Colonic mucosa (tissue), 4 donors: ENCODE data around the gene ASB18. TPM values are rescaled to one million over a fixed set of nuclear protein-coding genes. Genes with fewer than 3 reads are reported as not detected.

ENCODE experiments used
- DNase-seq: peaks from one replicate; pipeline ENCODE4 v3.0.0-alpha.2; 2020
- H3K27ac ChIP-seq: fragments of 200-600 bp; one replicate; pipeline ENCODE4 v1.8.0; 2021
- H3K27me3 ChIP-seq: fragments of 200-600 bp; one replicate; pipeline ENCODE4 v1.8.0; 2021
- H3K36me3 ChIP-seq: fragments of 200-600 bp; one replicate; pipeline ENCODE4 v1.8.0; 2021
- H3K4me1 ChIP-seq: fragments of 200-600 bp; one replicate; pipeline ENCODE4 v1.8.0; 2021; ENCODE audit warnings: mild to moderate bottlenecking
- H3K4me3 ChIP-seq: fragments of 200-600 bp; one replicate; pipeline ENCODE4 v1.8.0; 2021
- H3K9ac ChIP-seq, 2 donors: one replicate each; pipeline ENCODE4 v1.7.0; 2013; ENCODE audit warnings: control low read depth in 2 of 2, low read depth in 2 of 2, low read length in 2 of 2
- H3K9me3 ChIP-seq: fragments of 200-600 bp; one replicate; pipeline ENCODE4 v1.8.0; 2021
- CTCF ChIP-seq: fragments of 200-600 bp; IDR thresholded peaks from one replicate; pipeline ENCODE4 v1.8.0; 2022; ENCODE audit warnings: antibody characterized with exemption, mild to moderate bottlenecking
- intact Hi-C: fragments of 100-400 bp; cut with DNase I; formaldehyde crosslinking; loops from one replicate; pipeline ENCODE4 v1.14.1; 2022
- total RNA-seq, 2 donors: library from RNA; stranded (reverse); fragmentation: NEBNext Ultra II Directional in 1 of 2; extraction: Animal tissue kit (Norgen Biotek cat#: 25700) in 1 of 2; gene quantifications; one replicate each; pipeline ENCODE4 v1.2.1, GENCODE V29; 2021
- donor health status: healthy.
- donor health status: DM: no; HTN: no; CAD: no.
- donor health status: DM: no; HTN: no; CAD: no.

Gene ASB18
- total RNA-seq, 2 donors from 2014 or later = not detected

DNA sequence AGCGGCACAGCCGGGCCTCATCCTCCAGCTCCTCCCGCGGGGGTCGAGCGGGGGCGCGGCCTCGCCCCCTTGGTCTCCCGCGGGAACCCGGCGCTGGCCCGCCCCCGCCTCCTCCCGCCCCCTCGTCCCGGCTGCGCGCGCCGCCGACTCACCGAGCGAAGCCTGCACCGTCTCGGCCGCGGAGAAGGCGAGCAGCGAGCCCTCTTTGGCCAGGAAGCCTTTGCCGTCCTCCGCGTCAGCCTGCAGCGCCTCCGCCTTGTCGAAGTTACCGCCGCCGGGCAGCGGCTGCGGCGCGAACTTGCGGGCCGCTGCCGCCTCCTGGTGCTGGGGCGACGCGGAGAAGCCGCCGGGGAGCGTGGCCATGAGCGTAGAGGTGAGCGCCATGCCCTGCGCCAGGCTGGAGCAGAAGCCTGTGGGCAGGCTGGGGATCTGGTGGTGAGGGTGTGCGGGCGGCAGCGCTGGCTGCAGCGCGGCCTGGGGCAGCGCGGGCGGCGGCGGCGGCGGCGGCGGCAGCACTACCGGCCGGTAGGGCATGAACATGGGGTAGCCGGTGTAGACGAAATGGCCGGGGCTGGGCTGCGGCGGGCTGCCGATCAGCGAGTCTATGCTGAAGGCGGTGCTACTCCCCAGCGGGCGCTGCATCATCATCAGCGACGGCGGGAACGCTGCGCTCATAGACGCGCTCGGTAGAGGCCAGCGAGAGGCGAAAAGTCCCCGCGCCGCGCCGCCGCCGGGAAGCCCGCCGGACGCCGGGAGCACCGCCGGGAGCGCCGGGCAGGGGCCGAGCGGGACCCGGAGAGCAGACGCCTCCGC, 96.7 kb downstream of the ASB18 start:
- H3K4me1 ChIP-seq = peaks cover 28% of the 10 kb centered on the region
- DNase-seq = no peak
- TF ChIP-seq CTCF = no peak
- H3K4me3 ChIP-seq = peak overlapping the region; percentile 21
- no peaks in the 10 kb centered on the region for H3K36me3 ChIP-seq
- H3K9ac ChIP-seq = no peak overlapping the region
- H3K27ac ChIP-seq = no peak overlapping the region
- intact Hi-C loops = no loop called here
- H3K27me3 ChIP-seq = peaks cover 97% of the 10 kb centered on the region
- H3K9me3 ChIP-seq = no peaks in the 10 kb centered on the region

GRCh38 chr2:236166796-236167296, 97.4 kb downstream of the ASB18 start:
- Histone ChIP-seq H3K27me3 (peaks cover 100% of the 10 kb centered on the region), H3K4me3 (peak overlapping the region; percentile 21), H3K4me1 (peaks cover 28% of the 10 kb centered on the region), H3K9me3 (no peaks in the 10 kb centered on the region), H3K27ac (no peak overlapping the region), H3K9ac (no peak overlapping the region), H3K36me3 (no peaks in the 10 kb centered on the region)
- intact Hi-C loops = no loop called here
- TF ChIP-seq CTCF = no peak
- DNase-seq = no peak

- peaks cover 28% of the 10 kb centered on the region for H3K4me1 ChIP-seq
- H3K9ac ChIP-seq = no peak overlapping the region
- no peaks in the 10 kb centered on the region for H3K9me3 ChIP-seq
- H3K4me3 ChIP-seq = peak overlapping the region; percentile 10
- H3K27me3 ChIP-seq = peaks cover 100% of the 10 kb centered on the region
- intact Hi-C loops = no loop called here
- DNase-seq = no peak
- H3K36me3 ChIP-seq = no peaks in the 10 kb centered on the region
- no peak for TF ChIP-seq CTCF
- no peak overlapping the region for H3K27ac ChIP-seq
These were observed 98.1 kb downstream of the ASB18 start for GRCh38 chr2:236165842-236166795.

DNA sequence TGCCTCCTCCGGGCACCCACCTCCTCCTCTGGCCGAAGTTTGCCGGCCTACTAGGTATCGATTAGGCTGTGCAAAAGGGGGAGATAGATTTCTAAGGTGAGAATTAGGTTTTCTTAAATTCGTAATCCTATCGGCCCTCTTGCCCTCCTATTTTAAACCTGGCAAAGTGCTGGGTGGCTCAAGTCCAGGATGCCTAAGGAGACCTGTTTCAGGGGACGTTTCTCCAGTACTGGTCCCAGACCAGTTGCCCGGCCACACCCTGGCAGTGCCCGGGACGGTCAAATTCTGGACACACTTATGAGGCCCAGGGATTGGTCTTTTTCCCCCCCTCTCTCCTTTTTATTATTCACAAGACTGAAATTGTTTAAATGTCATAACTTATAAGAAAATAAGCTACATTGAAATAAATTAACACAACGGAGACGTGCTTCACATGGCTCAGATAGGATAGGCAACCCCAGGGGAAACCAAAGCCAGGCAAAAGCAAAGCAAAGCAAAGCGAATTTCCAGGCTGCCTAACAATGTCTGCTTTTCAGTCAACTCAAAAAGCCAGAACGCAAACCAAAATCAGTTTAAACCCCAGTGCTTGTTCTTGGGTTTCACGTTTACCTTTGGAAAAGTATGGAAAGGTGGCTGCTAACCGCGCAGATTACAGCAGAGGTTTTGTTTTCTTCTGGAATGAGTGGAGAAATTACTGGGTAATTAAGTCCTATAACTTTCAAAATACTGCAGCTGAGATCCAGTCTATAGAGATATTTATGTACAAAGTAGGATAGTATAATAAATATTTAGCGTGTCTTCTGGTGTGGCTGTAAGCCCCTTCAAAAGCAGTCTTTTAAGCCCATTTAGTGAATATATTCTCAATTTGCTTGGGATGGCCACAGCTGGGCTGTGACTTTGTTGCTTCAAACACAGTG, 99.0 kb downstream of the ASB18 start:
- Histone ChIP-seq H3K36me3 (no peaks in the 10 kb centered on the region), H3K27me3 (peaks cover 96% of the 10 kb centered on the region), H3K9ac (no peak overlapping the region), H3K9me3 (no peaks in the 10 kb centered on the region), H3K4me1 (peaks cover 28% of the 10 kb centered on the region), H3K27ac (no peak overlapping the region), H3K4me3 (no peak overlapping the region)
- intact Hi-C loops = no loop called here
- TF ChIP-seq CTCF = no peak
- DNase-seq = no peak
